NCI-H187 (cell line): ENCODE data around the gene TRPV6.

Experiments used
- DNase-seq, 2 experiments: peaks; one replicate each; lab custom pipeline; 2025; lab: John Stamatoyannopoulos, UW

The TRPV6 gene

DNA sequence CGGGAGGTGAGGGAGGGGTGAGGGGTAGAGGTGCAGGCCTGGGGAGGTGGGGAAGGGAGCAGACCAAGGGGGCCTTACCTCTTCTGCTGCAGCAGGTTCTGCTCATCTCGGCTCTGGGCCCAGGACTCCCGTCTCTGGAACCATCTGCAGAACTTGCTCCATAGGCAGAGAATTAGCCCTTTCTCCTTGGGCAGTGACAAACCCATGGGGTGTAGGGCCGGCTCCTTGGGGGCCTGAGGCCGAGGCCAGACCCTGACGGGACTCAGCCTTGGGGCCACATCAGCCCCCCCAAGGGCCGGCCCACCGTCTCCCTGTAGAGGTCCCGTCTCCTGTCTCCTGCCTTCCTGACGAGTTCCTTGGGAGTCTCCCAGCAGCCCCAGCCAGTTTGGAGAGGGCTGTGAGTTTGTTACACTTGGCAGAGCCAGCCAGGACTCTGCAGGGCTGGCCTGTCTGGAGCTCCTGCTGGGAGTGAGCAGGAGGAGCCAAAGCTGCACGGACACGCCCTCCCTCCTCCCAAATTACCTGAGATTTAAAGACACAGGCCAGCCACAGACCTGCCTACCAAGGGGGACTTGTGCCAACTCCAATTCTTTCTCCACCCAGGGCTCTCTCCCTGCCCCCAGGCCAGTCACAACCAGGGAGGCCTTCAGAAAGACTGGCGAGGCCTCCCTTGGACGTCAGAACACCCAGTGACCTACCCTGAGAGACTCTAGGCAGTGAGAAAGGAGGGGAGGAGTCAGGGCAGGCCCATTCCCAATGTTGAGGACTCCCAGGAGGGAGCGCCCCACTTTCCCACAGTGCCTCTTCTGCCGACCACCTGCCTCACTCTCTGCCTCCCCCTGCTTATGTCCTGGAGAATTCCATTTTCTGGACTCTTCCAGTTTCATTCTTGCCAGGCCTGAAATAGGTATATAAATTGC, at the start of gene TRPV6:
Gene TRPV6 (minus strand): TSS at position 435 of the 920 bp plus-strand sequence.
- no peak for DNase-seq

DNA sequence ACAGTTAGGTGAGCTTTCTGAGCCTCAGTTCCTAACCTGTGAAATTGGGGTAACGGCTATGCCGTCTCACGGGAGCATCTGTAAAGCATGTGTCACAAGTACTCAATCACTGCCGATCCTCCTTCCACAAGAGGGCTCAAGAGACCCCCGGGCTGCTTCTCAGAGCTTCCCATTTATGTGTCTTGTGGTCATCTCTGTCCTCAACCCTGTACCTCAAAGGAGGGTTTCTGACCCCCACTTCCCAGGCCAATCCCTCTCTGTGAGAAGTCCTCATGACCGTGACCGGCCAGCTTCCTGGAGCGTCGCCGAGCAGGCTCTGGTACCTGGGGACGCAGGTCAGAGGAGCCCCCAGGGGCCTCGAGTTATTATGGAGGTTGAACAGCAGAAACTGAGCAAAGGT, 48.5 kb upstream of the TRPV6 start:
- no peak for DNase-seq

DNA sequence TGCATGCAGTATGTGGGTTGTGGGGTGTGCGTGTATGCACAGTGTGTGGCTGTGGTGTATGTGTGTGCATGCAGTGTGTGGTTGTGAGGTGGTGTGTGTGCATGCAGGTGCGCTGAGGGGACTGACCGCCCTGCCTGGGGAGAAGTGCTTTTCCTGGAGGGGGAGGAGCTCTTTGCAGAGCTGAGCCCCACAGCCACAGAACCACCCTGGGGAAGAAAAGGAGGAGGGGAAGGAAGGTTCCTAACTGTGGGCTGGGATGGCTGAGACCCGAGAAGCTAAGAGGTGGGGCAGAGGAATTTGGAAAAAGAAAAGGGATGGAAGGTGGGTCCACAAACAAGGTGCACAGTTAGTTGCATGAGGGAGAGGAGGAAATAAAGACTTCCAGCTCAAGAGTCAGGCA, 48.1 kb upstream of the TRPV6 start, which contains the start of gene TRPV5:
Gene TRPV5 (minus strand): TSS at position 123 of the 400 bp plus-strand sequence. CDS start 287 bp downstream, outside the sequence.
- DNase-seq = no peak

DNA sequence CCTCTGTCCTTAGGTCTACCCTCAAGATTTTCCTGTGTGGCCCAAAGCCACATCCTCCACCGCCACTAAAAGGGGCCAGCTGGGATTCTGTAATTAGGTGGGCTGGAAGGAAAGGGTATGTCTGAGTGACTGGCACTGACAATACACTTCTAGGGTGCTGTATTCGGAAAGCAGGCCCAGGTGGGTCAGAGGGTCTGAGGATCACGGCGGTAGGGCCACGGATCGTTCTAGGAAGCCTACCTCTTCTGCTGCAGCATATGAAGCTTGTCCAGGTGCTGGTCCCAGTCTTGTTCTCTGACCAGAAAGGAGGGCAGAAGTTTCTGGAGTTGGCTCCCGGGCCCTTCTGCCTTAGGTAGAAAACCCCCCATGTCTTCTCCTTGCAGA, 47.5 kb upstream of the TRPV6 start:
- no peak for DNase-seq

DNA sequence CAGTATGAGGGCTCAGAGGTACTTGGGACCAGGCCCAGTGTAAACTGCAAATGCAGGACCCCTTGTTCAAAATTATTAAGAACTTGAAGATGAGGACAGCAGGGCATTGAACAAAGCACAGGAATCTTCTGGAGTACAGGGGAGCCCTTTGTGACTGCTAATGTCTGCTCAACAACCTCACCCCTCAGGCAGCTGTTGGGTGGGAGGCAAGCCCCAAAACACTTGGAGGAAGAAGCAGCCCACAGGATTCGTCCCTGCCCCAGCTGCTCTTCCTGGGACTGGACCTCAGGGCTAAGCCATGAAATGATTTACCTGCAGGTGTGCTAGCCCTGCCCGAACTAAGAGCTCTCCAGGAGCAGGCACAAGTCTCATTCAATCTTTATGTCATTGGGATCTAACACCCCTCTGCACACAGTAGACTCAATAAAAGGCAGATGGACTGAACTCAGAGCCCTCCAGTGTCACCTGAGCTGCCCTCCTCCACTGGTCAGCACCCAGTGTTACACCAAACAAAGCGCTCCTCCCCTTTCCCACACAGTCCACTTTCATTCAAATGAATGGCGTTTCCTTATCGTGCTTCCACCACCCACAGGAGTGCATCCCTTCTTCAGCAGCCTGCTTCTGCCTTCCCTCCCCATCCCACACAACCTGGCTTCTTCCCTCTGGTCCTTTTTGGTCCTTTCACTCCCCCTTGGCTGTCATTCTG, 47.0 kb upstream of the TRPV6 start:
- DNase-seq = no peak

DNA sequence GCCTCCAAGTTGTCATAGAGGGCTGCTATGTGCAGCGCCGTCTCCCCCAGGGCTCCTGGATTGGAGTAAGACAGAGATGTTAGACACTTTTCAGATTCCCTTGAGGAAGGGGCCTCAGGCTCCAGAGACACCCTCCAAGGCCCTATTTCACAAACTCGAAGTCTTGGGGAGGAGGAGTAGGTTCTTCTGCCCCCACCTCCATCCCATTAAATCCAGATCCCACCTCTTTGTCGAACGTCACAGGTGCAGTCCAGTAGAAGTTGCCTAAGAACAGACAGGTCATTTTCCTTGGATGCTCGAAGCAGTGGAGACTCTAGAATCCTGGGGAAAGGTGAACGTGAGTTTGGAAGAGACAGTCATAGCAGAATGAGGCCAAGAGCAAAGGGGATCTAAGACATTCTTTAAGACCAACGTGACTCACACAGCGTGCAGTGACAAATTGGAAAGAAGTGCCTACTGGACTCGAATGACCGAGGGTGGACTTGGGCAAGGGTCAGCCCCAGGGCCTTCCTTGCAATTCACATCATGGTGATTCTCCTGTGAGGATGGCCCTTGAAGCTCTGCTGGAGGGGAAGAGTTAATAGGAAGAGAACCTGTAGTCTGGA, 44.7 kb upstream of the TRPV6 start:
- no peak for DNase-seq

DNA sequence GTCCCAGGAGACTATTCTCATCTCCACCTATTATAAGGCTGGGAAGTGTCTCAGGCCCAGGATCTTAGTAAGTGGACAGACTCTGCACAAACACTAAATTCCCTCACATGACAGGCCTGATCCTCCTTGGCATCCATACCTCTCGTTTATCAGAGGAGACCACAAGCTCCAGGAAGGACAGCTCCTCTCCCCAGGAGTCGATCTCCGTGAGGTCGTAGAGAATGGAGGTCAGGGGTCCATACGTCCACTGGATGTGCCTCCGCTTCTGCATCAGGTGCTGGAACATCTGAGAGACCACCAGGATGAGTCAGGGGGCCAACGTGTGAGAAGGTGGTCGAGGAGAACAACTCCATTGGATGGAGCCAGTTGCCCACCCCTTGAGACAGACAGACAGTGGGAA, 42.4 kb upstream of the TRPV6 start:
- DNase-seq = no peak

DNA sequence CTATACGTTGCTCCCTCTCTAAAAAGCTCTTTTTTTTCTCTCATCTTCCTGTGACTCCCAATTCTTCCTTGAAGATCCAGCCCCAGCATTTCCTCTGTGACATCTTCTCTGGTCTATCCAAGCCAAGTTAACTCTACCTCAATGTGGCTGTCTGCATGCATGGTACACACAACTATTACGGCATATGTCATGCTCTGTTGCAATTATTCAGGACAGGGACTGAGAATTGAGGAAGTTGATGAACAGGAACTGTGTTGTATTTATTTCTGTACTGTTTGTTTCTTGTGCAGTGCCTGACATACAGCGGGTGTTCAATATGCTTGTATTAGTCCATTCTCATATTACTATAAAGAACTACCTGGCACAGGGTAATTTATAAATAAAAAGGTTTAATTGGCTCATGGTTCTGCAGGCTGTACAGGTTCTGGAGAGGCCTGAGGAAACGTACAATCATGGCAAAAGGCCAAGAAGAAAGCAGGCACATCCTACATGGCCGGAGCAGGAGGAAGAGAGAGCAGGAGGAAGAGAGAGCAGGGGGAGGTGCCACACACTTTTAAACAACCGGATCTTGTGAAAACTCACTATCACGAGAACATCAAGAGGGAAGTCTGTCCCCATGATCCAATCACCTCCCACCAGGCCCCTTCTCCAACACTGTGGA, 41.7 kb upstream of the TRPV6 start:
- DNase-seq = no peak

DNA sequence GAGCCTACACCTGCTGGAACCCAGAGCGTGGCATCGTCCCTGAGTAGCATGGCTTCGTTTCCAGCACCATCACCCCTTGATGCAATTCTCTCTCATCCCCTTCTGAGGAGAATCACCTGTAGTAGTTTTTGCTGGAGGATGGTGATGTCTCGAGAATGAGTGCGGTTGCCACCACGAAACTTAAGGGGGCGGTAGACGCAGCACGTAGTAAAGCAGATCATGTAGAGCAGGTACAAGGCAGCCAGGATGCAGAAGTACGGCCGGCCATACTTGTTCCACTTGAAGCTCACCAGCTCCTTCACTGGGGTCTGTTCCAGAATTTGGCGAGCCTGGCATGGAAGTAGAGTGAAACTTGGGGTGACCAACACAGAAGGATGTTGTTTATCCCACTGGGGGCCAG, 39.9 kb upstream of the TRPV6 start:
- no peak for DNase-seq

DNA sequence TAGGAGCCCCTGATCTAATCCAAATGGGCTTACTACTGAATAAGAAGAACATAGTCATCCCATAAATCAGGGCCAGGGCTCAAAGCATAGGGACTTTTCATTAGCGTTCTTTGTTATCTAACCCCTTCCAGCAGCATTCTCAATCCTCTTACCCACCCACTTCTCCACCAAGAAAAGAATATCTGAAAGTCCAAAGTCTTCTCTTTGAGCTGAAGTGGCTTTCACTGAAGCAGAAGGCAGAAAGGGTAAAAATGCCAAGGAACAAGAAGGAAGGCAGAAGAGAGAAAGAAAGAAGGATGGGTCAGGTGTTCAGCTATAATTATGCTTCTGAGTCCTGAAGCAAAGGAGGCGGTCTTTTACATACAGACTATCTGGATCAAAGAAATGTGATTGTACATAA, 37.8 kb upstream of the TRPV6 start:
- no peak for DNase-seq

DNA sequence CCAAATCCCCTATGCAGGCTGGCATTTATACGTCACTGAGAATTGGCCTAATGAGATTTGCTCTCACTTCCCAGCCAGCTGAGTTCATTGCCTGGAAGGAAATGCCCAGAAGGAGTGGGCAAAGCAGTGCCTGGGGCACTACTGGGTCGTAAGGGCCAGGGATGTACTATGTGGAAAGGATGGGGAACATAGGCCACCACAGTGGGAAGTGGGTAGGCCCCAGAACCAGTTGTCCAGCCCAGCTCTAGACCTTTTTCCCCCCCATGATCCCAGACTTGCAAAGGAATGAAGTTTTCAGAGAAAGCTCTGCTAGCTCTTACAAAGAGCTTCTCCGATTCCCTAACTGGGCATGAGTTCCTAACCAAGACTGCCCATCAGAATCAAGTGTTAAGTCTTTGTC, 34.1 kb upstream of the TRPV6 start:
- DNase-seq = no peak

DNA sequence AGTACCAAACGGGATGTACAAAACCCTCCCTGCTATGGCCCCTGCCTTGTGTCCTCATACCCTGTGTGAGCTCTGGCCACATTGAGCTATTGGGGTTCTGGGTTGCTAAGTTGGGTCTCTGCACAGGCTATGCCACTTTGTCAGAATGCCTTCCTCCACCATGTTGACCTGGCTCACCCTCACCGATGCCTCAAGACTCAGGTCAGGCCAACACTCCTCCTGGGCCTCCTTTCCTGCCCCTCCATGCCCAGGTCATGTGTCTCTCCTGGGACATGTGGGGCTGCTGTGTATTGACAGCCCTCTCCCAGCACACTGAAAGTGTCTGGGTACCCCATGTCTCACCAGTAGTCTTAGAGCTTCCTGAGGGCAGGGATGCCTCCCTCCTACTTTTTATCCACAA, 33.4 kb upstream of the TRPV6 start:
- no peak for DNase-seq

DNA sequence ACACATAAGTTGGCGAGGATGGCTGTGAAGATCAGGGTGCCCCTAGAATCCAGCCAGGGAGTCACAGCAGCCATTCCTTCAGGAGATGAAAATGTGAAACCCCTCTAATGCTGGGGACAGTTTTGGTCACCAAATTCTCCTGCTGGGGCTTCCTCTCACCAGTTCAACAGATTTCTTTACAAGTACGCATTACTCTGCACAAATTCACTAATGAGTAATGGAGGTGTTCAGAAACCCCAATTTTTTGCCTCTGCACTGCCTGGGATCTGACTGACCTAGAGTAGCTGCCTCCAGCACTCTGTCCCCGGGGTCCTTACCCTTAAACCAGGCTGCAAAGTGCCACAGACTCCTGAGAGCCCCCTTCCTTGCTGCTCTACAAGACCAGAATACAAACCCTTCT, 31.9 kb upstream of the TRPV6 start:
- DNase-seq = no peak

DNA sequence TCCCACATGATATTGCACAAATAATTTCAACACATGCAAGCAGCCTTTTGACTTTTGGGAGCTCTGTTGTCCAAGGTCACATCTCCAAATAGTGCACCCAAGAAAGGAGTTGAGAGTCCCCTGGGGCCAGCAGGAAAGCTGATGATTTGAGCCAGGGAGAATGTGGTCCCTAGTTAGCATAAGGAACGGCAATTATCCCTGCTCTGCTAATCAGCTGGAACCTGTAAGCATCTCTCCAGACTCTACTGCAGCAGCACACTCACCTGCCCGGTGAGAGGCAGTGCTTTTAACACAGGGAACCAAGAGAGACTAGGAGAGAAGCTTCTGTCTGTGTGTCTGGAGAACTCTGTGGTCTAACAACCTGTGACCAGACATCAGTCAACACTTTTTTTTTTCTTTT, 31.0 kb upstream of the TRPV6 start:
- DNase-seq = no peak

DNA sequence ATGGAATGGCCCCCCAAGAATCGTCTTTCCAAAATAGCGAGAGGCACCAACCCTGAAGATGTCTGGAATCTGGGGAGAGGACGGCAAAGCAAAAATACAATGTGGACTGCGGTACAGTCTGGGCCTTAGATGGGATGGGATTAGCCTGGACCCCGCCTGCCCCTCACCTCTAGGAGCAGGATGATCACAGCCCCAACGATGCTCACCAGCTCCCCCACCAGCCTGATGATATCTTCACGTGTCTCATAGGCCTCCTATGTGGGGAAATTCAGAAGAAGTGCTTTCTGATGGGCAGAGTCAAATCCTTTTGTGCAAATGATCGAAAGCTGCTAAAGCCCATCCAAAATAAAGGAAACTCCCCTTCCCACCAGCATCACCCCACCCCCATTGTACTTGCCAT, 29.8 kb upstream of the TRPV6 start:
- DNase-seq = no peak

DNA sequence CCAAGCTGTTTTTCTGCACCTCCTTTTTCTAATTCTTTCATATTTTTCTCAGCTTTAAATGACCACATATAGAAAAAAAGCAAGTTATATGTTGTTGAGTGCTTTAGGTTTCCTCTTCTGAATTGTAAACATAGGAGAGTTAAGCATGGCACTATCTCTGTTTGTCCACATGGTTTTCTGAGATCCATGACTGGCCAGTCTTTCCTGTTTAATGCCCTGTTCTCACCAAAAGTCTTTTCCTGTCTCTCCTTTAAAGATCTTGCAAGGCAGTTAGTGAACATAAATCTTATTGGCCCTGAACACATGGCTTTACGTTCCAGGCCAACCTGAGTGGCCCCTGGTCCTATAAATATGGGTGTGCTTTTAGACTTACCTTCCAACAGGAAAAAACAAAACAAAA, 28.6 kb upstream of the TRPV6 start:
- DNase-seq = no peak

DNA sequence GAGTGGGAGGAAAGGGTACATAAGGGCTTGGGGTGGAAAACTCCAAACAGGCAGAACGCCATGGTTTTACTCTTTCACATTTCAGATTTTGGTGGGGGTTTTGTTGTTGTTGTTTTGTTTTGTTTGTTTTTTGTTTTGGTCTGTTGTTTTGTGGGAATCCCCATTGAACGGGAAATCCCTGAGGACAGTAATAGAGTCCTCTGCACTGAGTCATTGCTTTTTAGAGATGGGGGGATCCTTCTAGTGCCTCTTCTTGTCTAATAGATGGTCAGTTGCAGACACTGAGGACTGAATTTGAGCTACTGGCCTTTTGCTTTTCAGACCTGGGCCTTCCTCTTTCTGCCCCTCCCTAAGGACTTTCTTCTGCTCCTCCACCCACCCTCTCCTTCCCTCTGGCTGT, 28.0 kb upstream of the TRPV6 start:
- DNase-seq = no peak

DNA sequence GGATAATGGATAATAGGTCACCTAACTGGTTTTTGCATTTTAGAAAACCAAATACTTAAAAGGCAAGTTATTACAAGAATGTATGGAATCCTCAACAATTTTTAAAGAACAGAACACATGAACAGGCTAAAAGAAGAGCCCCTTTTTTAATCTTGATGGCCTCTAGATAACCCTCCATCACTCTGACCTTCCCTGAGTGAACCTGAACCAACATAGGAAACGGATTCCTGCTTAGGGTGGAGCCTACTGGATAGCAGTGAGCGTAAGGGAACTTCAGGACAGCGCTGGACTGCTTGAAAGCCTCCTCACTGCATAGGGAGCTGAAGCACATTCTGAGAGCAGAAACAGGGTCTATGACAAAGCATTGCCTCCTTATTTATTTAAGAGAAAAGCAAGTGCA, 27.5 kb upstream of the TRPV6 start:
- DNase-seq = no peak

DNA sequence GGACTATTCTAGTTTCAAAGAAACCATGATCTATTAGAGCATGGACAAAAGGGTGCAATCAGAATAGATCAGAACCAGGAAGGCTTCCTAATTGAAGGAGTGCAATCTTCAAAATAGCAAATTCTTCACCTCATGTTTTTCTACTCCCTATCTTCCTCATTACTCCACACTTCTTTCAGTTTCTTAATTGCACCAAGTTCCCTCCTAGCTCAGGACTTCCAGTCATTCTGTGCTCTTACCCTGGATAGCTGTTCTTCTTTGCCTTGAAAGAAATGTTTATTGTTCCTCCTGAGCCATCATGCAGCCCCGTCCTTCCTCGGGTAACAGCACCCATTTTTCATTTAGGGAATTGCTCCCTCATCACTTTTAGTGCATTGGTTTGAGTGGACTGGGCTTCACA, 24.9 kb upstream of the TRPV6 start:
- no peak for DNase-seq

DNA sequence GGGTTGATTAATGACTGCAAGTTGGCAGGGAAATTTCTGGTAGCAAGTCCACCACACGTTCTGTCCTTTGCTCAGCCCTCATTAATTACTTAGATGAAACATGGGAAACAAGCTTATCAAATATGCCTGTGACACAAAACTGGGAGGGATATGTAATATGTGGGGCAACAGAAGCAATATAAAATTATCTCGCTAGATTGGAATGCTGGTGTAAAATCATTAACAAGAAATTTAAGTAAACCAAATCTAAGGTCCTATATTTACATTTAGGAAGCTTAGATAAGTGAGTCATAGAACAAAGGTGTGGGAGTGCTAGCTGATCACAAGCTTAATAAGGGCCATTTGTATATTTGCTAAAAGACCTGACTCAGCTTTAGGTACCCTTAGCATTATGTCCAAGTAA, 24.5 kb upstream of the TRPV6 start:
- DNase-seq = no peak

DNA sequence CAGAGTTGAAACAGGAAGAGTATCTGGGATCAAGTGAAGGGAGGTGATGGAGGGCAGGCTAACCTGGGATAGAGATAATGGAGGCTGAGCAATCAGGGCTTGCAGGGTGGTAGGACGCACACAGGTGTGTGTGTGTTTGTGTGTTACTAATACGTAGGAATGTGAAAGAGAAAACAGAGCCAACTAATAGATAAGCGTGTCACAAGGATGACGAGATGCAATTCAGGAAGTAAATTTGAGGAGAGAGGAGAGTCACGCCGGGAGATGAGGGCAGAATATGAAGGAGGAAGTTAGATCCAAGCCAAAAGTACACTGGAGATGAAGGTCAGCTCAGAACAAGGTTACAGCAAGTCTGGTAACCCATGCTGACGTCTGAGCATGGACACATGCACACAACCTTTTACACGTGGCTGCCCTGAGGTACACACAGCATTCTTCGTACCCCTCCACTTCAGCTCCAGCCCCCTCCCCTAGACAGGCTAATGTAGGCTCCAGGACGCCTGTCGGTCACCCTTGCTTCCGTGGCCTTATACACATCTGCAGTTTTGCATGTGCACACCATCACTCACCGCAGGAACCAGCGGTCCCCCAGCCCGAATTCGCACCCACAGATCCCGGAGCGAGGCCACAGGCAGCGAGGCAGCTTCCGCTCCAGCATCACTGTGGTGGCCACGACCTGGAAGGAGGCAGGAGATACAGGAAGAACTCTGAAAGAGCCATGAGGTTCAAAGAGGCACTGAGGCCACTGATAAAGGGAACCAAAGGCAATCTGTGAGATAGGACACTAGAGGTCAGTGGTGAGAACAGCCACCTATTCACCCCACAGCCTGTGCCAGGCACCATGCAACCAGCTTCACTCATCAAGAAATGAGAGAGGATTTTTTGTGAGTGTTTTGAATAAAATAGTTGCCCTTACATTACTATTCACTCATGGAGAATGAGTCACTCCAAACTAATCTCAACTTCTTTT, 23.7 kb upstream of the TRPV6 start:
- DNase-seq = no peak
